Activated B cell treated with CpG ODN at 0.5 μM for 24 hours (primary cell): ENCODE data around the gene TCP1. TPM values are rescaled to one million over a fixed set of nuclear protein-coding genes. Genes with fewer than 3 reads are reported as not detected.

Experiments used
- ATAC-seq: fragments of 200-7000 bp; cut with Tn5 transposase; one replicate; pipeline ENCODE4 v1.10.0; 2021; ENCODE audit warnings: low read depth, mild to moderate bottlenecking, moderate library complexity
- CTCF ChIA-PET: fragments of 350-600 bp; sonication (Branson Sonifier 250); formaldehyde crosslinking; loops from one replicate; lab custom pipeline; 2021; ENCODE audit warnings: antibody characterized with exemption; lab: Charles Lee
- POLR2A ChIA-PET: fragments of 350-600 bp; sonication (Branson Sonifier 250); formaldehyde crosslinking; loops from one replicate; lab custom pipeline; 2021; ENCODE audit warnings: antibody characterized with exemption; lab: Charles Lee
- DNase-seq: peaks from one replicate; pipeline ENCODE4 v3.0.0; 2022
- H3K27ac Mint-ChIP-seq: one replicate; pipeline ENCODE4 v1.8.0; 2020; ENCODE audit warnings: mixed read lengths
- H3K27me3 Mint-ChIP-seq: one replicate; pipeline ENCODE4 v1.8.0; 2021; ENCODE audit warnings: mixed read lengths
- H3K36me3 Mint-ChIP-seq: one replicate; pipeline ENCODE4 v1.8.0; 2021; ENCODE audit warnings: low read depth, mixed read lengths
- H3K4me1 Mint-ChIP-seq: one replicate; pipeline ENCODE4 v1.8.0; 2021; ENCODE audit warnings: mixed read lengths
- H3K4me3 Mint-ChIP-seq: one replicate; pipeline ENCODE4 v1.8.0; 2020; ENCODE audit warnings: mild to moderate bottlenecking, mixed read lengths
- H3K9me3 Mint-ChIP-seq: one replicate; pipeline ENCODE4 v1.8.0; 2020; ENCODE audit warnings: mixed read lengths
- CTCF ChIP-seq: fragments of 200-600 bp; IDR thresholded peaks from one replicate; pipeline ENCODE4 v1.8.0; 2022; ENCODE audit warnings: antibody characterized with exemption, mild to moderate bottlenecking
- intact Hi-C: fragments of 100-400 bp; cut with micrococcal nuclease; formaldehyde crosslinking; loops from one replicate; pipeline ENCODE4 v1.15.1; 2024
- total RNA-seq: library from RNA; stranded (reverse); gene quantifications from 2 replicates; pipeline ENCODE4 v1.2.3, GENCODE V29; 2022

Gene TCP1
- total RNA-seq, 1 donor from 2014 or later: 199 TPM

GRCh38 chr6:159788276-159788675, 1.1 kb downstream of the TCP1 start:
- H3K9me3 Mint-ChIP-seq: no peaks in the 10 kb centered on the region
- DNase-seq (no peak), ATAC-seq (no peak)
- TF ChIP-seq CTCF: no peak
- ChIA-PET CTCF (interaction anchor here (0.8 to 1.1 kb wide), 2 partner anchors 24 to 68 kb away, joined by 3 read pairs; no protein-coding TSS in a partner anchor), POLR2A (interaction anchor here (0.5 to 5.0 kb wide), 8 partner anchors 26 to 661 kb away, joined by 3 to 102 read pairs (median 16); partner anchors contain the start of genes ACAT2, SOD2 and WTAP)
- H3K36me3 Mint-ChIP-seq: peaks cover 75% of the 10 kb centered on the region
- intact Hi-C loops: no loop called here
- H3K27ac Mint-ChIP-seq: peak overlapping the region; percentile 82
- peaks cover 44% of the 10 kb centered on the region for H3K4me1 Mint-ChIP-seq
- H3K4me3 Mint-ChIP-seq: peak overlapping the region; percentile 95
- H3K27me3 Mint-ChIP-seq: no peaks in the 10 kb centered on the region

- Mint-ChIP-seq H3K27ac (no peak overlapping the region), H3K4me3 (no peak overlapping the region), H3K36me3 (peaks cover 92% of the 10 kb centered on the region), H3K4me1 (no peaks in the 10 kb centered on the region), H3K9me3 (no peaks in the 10 kb centered on the region), H3K27me3 (no peaks in the 10 kb centered on the region)
- TF ChIP-seq CTCF: no peak
- POLR2A ChIA-PET: interaction anchor here (0.6 kb wide), 1 partner anchor 59 kb away, joined by 8 read pairs; no protein-coding TSS in a partner anchor
- CTCF ChIA-PET: no interaction called here
- DNase-seq: no peak
- intact Hi-C loops: loop anchor here (2.0 kb wide), 1 partner anchor 16 kb away; the partner anchor contains the start of gene ACAT2
- no peak for ATAC-seq
Observed at GRCh38 chr6:159778542-159779103, 10.8 kb downstream of the TCP1 start.

GRCh38 chr6:159778131-159778530, 11.3 kb downstream of the TCP1 start:
- Mint-ChIP-seq H3K4me3 (no peak overlapping the region), H3K27ac (no peak overlapping the region), H3K9me3 (no peaks in the 10 kb centered on the region), H3K27me3 (no peaks in the 10 kb centered on the region), H3K4me1 (no peaks in the 10 kb centered on the region), H3K36me3 (peaks cover 90% of the 10 kb centered on the region)
- no peak for ATAC-seq
- CTCF ChIA-PET: no interaction called here
- no peak for DNase-seq
- TF ChIP-seq CTCF: no peak
- POLR2A ChIA-PET: interaction anchor here (0.6 kb wide), 1 partner anchor 59 kb away, joined by 8 read pairs; no protein-coding TSS in a partner anchor
- intact Hi-C loops: loop anchor here (2.0 kb wide), 1 partner anchor 15 kb away; the partner anchor contains the start of gene ACAT2

GRCh38 chr6:159777240-159777904, 12.0 kb downstream of the TCP1 start:
- no peak for ATAC-seq
- no peak for DNase-seq
- intact Hi-C loops: no loop called here
- no peaks in the 10 kb centered on the region for H3K9me3 Mint-ChIP-seq
- H3K4me1 Mint-ChIP-seq: no peaks in the 10 kb centered on the region
- ChIA-PET CTCF (no interaction called here), POLR2A (no interaction called here)
- H3K4me3 Mint-ChIP-seq: no peak overlapping the region
- peaks cover 83% of the 10 kb centered on the region for H3K36me3 Mint-ChIP-seq
- H3K27ac Mint-ChIP-seq: no peak overlapping the region
- no peak for TF ChIP-seq CTCF
- H3K27me3 Mint-ChIP-seq: no peaks in the 10 kb centered on the region

- intact Hi-C loops: no loop called here
- DNase-seq (no peak), ATAC-seq (no peak)
- TF ChIP-seq CTCF: no peak
- peaks cover 75% of the 10 kb centered on the region for H3K36me3 Mint-ChIP-seq
- no peaks in the 10 kb centered on the region for H3K27me3 Mint-ChIP-seq
- no peak overlapping the region for H3K27ac Mint-ChIP-seq
- no peak overlapping the region for H3K4me3 Mint-ChIP-seq
- POLR2A ChIA-PET: no interaction called here
- peaks cover 2% of the 10 kb centered on the region for H3K9me3 Mint-ChIP-seq
- CTCF ChIA-PET: no interaction called here
- no peaks in the 10 kb centered on the region for H3K4me1 Mint-ChIP-seq
Observed at GRCh38 chr6:159772196-159772595, 17.2 kb downstream of the TCP1 start.
